ENCODE measurements around the gene KIAA1328.
"Not testable (repeated sequence)": the region's sequence is repeated elsewhere in the genome, so short reads cannot be mapped to it uniquely, and the experiment has no call there.

KIAA1328 gene

GRCh38 chr18:36828157-36828629 is 734 bp upstream of the KIAA1328 start:
- DNase-seq, result no peak

GRCh38 chr18:36829362-36830157 is 633 bp downstream of the KIAA1328 start:
- no peak for DNase-seq

GRCh38 chr18:36830158-36830495 is 1.2 kb downstream of the KIAA1328 start:
- no peak for DNase-seq

- DNase-seq, result no peak
Observed at GRCh38 chr18:36831139-36831538, 2.2 kb downstream of the KIAA1328 start.

- DNase-seq, result no peak
Observed at GRCh38 chr18:36833120-36833519, 4.2 kb downstream of the KIAA1328 start.

GRCh38 chr18:36835927-36836326 is 7.0 kb downstream of the KIAA1328 start:
- DNase-seq, result no peak

- no peak for DNase-seq
Observed at GRCh38 chr18:36839835-36840234, 10.9 kb downstream of the KIAA1328 start.

GRCh38 chr18:36843199-36843598 is 14.3 kb downstream of the KIAA1328 start:
- DNase-seq, result no peak

GRCh38 chr18:36843784-36844183 is 14.9 kb downstream of the KIAA1328 start:
- no peak for DNase-seq

- no peak for DNase-seq
Observed at GRCh38 chr18:36848609-36849008, 19.7 kb downstream of the KIAA1328 start.

- DNase-seq, result no peak
Observed at GRCh38 chr18:36849288-36850006, 20.5 kb downstream of the KIAA1328 start.

- no peak for DNase-seq
Observed at GRCh38 chr18:36850527-36851201, 21.7 kb downstream of the KIAA1328 start.

GRCh38 chr18:36851202-36851590 is 22.3 kb downstream of the KIAA1328 start:
- DNase-seq, result no peak

GRCh38 chr18:36856815-36857214 is 27.9 kb downstream of the KIAA1328 start:
- no peak for DNase-seq

- DNase-seq, result no peak
Observed at GRCh38 chr18:36862182-36862581, 33.3 kb downstream of the KIAA1328 start.

GRCh38 chr18:36867056-36867455 is 38.1 kb downstream of the KIAA1328 start:
- no peak for DNase-seq

GRCh38 chr18:36871801-36872200 is 42.9 kb downstream of the KIAA1328 start:
- no peak for DNase-seq

GRCh38 chr18:36872329-36872728 is 43.4 kb downstream of the KIAA1328 start:
- no peak for DNase-seq

- not testable (repeated sequence) for DNase-seq
Observed at GRCh38 chr18:36873826-36874225, 44.9 kb downstream of the KIAA1328 start.

- not testable (repeated sequence) for DNase-seq
Observed at GRCh38 chr18:36879796-36880195, 50.9 kb downstream of the KIAA1328 start.

GRCh38 chr18:36885981-36886380 is 57.1 kb downstream of the KIAA1328 start:
- no peak for DNase-seq

GRCh38 chr18:36887114-36887513 is 58.2 kb downstream of the KIAA1328 start:
- DNase-seq, result no peak

GRCh38 chr18:36887864-36888263 is 58.9 kb downstream of the KIAA1328 start:
- DNase-seq, result no peak

- no peak for DNase-seq
Observed at GRCh38 chr18:36888778-36889177, 59.9 kb downstream of the KIAA1328 start.
